HG03135 (cell line): ENCODE measurements around the gene PTPRE.
"Not testable (repeated sequence)": the region's sequence is repeated elsewhere in the genome, so short reads cannot be mapped to it uniquely, and the experiment has no call there.

ENCODE experiments used
- ATAC-seq: cut with Tn5 transposase; IDR thresholded peaks from one replicate; pipeline ENCODE4 v1.9.1; 2021; ENCODE audit warnings: mild to moderate bottlenecking, moderate library complexity; ENCODE audit not compliant: unreplicated experiment

Gene PTPRE

DNA sequence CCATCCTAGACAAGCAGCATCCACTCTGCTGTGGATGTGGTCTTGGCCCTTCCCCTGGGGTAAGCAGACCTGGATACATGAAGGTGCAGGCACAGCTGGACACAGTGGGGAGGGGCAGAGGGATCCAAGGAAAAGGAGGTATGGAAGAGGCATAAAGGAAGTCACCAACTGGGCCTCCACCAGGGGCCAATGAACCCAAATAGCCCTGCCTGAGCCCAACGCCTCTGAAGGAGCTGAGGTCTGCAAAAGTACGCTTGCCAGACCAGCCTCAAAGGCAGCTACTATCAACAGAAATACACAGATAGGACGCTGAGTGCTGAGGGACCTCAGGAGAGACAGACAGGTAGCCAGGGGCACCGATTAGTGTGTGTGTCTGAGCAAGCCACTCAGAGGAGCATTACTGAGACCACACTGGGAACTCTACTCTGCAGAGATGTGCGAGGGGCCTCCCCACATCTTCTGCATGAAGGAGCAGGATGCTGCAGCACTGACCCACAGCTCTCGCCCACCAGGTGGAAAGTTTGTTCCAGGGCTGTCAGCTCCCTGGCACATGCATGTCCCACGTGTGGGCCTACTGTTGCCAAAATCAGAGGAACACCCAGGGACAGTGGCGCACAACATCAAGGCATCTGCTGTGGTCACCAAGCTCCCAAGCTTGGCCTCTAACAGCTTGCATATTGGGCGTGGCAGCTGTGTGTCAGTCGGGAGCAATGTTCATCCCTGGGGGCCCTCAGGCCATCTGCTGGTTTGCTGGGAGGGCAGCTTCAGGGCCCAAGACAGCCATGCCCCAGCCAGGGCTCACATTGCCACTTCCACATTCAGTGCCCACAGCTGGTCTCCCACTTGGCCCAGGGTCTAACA lies 179.3 kb downstream of the PTPRE start:
- no peak for ATAC-seq

DNA sequence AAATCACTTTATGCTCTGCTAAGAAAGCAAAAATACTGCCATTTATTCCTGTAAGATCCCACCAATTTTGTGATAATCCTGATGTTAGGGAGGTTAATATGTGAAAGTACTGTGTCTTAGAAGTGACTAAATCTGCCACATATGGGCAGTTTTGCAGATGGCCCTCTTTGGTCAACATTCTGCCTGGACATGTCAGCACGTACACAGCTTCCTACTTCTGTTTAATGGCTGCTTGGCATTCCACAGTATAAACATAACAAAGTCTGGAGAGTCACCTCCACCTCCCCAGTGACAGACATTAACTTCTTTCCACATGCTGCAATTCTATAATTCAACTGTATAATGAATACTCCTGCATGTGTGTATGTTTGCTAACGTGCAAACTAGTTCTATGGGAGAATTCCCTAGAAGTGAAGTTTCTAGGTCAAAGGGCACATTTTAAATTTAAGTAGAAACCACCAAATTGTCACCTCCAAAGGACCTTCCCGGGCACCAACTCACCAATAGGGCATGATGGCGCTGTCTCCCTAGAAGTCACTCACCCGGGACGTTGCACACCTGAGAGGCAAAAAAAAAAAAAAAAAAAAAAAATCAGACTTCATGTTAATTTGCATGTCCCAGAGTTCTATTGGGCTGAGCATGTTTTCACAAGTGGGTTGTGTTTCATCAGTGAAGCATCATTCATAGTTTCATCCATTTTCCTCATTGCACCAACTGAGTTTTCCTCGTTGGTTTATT lies 180.4 kb downstream of the PTPRE start:
- no peak for ATAC-seq

DNA sequence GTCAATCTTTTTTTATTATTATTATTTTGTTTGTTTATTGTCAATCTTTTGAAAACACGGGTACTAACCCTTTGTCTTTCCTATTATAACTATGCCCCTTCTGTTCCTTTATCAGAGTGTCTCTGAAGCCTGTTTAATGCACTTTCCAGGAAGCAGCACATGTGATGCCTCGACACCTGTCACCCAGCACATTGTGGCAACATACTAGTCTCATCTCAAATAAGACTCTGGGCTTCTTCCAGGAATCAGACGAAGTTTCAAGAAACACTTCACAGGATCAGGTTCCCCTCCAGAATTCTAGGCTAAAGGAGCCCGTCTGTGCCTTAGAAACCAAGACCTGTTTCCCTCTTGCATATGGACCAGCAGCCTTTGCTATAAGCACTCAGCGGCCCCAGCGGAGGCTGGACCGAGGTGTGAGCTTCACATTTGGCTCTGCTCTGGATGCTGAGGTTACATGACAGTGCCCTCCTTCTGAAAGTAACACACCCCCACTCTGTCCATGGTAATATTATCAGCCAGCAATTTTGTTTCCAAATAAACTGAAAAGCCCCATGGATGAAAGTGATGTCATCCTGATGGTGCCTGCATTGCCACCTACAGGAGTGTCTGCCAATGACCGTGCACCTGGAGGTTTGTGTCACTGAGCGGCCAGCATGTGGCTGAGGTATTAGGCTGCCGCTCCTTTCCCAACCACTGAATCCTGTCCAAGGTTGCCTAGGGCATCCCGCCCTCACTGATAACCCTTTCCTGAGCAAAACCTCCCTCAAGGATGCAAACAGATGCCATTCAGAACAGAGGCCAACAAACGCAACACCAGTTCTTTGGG lies 181.2 kb downstream of the PTPRE start:
- ATAC-seq = no peak

DNA sequence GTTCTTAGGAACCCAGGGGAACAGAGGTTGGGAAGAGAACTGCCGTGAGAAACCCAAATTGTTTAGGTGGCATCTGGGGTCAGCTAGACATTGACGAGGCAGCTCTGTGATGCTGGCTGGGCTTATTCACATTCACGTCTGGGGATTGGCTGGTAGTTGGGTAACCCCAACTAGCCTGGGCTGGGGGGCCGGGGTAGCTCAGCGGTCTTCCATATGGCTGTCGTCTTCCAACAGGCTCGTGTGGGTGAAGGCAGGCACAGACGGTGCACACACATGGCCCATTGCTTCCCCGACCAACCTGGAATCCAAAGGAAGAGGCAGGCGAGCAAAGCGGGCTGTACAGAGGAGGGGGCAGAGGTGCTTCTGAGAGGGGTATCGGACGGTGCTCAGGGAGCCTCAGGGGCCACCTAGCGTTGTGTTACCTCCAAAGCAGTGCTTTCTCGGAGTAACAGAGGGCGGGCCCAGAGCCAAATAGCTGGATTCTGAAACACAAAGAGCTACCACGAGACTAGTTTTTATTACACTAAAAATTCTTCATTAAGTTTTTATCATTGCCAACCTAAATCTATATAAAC lies 184.8 kb downstream of the PTPRE start:
- ATAC-seq = no peak

DNA sequence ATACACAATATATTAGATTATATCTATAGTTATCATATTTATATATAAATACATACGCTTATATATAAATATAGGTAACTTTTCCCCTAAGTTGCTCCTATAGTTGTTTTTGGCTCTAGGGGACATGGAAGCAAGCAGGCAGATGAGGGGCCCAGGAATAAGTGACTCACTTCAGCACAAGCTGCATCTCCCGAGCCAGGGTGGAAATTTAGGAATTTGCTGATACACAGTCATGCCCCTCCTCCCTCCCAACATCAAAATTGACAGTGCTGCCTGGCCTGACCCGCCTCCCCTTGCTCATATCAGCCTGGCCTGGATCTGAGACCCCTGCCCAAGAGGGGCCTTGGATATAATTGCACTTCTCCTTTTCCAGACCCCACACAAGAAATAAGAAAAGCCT lies 185.6 kb downstream of the PTPRE start:
- no peak for ATAC-seq

DNA sequence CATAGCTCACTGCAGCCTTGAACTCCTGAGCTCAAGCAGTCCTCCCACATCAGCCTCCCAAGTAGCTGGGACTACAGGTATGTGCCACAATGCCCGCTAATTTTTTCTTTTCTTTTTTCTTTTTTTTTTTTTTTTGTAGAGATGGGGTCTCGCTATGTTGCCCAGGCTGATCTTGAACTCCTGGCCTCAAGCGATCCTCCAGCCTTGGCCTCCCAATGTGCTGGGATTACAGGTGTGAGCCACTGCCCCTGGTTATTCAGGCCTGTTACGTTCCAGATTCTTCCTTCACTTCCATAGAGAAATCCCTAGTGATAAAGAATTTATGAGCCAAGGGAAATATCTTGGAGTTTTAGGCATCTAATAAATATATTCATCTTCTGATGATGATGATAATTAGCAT lies 187.7 kb downstream of the PTPRE start:
- not testable (repeated sequence) for ATAC-seq

DNA sequence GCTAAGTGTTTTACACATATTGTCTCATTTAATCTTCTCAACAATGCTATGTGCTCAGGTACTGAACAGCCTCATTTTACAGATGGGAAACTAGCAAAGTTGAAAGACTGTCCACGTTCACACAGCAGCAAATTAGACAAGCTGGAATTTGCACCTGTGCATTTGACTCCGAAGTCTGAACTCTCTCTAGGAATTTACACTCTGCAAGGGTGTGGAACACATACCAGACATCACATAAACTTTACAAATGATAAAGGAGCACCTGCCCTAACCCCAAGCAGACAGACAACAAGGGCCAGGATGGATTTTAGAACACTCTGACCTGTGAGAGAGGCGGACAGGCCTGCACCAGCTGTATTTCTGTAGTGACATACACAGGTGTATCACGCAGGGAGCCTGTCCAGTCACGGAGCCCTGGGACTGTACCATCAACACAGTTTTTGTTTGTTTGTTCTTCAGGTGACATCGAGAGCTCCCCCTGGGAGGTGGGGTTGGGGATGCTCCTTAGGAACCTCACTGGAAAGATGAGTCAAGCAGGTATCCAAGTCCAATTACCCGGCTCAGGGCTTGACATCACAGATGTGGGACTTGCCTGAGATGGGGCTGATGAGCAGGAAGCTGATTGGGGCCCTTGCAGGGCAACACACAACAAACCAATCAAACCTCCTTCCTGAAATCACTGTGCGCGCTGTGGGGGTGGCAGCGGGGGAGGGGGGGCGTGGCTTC lies 188.3 kb downstream of the PTPRE start:
- no peak for ATAC-seq

DNA sequence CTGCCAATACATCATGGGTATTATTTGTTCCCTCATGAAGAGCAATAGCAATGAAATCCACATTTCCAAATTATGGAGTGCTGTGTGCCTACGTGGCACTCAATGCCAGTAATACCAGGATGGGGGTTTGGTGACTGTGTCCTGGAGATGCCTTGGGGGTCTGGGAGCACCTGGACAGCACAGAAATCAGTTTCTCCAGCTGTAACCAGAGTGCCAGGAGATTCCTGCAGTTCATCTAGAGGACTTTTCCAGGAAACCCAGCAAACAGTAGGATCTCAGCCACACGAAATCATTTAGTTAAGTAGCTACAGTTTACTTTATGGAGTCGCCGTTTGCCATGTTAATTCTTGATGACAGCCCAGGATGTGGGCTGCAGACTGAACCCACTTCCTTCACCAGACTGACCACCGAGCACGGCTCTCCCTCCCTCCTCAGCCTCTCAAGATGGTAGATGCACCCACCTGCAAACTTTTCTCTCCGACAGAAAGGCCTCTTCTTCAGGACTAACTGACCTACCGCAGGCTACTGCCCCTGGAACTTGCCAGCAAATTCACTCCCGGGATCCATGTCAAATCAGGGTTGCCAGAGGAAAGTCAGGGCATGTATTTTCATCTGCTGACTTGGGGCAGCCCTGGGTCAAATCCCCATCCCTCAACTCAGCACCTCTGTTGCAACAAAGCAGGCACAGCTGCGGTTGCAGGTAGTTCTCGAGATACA lies 189.0 kb downstream of the PTPRE start:
- no peak for ATAC-seq

DNA sequence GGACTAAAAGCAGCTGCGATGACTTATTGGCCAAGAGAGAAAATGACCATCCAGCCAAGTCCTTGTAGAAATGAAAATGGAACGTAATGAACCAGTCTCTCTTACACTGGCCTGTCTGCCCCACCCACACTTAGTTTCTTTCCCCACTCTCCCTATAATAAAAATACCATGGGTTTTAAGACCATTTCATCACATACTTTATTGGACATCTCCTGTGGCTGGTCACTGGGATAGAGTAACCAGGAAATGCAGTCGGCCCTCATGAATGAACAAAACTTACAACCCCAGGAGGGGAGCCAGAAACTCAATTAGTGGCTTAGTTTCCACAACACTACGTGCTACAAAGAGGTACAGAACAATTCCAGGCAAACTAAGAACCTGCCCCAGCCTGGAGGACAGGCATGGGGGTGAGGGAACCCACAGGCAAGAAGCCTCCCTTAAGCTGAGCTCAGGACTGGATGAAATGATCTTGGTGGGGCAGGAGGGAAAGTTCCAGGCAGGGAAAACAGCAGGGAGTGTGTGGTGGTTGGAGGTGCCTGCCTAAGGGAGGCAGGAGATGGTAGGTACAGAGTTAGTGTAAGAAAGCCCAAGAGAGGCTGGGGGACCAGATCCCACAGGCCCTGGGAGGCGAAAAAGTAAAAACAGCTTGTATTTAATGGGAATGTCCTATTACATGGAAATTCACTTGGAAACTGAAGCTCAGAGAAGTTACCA lies 189.7 kb downstream of the PTPRE start:
- no peak for ATAC-seq

DNA sequence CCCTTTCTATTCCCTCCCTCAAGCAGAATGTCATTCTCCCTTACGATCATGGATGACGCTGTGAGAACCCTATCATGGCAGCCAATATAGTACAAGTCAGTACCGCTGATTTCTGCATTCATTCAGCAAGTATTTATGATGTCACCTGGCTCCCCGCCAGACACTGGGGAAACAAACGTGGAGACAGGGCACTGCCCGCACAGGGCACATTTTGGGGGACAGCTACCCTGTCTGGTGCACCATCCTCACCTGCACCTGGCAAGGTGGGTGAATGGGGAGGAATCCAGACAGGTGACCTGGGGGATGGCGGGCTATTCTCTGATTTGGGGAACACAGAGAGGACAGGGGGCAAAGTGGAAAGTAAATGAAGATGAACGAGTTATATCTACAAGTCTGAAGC lies 190.9 kb downstream of the PTPRE start:
- no peak for ATAC-seq

DNA sequence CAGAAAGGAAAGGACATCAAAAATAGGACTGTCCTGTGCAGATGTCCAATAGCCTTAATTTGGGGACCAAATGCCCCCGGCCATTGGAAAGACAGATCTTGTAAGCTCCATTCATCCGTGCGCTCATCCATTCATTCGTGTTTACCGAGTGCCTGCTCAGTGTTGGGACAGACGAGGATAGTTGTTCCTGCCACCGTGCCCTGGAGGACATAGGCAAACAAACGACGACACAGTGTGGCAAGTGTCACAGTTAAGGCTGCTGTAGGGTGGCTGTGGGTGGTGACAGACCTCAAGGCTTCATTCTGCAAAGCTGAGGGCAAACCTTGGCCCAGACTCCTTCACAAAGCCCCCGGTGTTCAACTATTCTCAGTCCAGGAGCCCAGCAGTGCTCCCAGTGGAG lies 191.7 kb downstream of the PTPRE start:
- ATAC-seq = no peak

DNA sequence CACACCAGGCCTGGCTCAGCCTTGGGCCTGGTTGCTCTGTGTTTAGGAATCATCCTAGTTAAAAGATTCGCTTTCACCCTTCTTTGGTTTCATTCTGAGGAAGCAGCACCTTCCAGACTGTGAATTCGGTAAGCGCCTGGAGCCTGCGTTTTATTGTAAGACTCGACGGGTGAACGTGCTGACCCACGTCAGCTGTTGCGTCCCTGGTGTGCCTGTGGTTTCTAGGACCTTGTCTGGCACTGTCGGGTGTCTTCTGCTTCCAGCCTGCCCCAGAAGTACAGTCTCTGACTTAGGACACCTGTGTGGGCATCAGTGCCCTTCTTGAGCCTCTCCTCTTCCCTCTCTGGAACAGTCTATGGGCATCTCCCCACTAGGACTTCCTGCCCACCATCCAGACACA lies 193.0 kb downstream of the PTPRE start:
- no peak for ATAC-seq

DNA sequence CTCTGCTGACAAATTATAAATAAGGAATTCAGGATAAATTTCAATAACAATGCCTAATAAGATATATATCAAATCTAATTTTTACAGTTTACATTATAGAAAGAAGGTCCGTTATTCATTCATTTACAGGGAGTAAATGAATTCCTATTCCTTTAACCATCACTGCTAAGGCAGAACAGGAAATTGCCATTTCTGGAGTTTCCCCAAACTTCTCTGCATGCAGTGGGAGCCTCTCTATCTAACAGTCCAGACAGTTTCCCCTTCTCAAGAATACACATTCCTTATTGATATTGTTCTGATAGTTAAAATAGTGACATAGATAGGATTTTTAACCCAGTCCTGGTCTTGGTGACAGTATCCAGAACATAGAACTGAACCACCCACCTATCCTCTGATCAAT lies 195.0 kb downstream of the PTPRE start:
- no peak for ATAC-seq

DNA sequence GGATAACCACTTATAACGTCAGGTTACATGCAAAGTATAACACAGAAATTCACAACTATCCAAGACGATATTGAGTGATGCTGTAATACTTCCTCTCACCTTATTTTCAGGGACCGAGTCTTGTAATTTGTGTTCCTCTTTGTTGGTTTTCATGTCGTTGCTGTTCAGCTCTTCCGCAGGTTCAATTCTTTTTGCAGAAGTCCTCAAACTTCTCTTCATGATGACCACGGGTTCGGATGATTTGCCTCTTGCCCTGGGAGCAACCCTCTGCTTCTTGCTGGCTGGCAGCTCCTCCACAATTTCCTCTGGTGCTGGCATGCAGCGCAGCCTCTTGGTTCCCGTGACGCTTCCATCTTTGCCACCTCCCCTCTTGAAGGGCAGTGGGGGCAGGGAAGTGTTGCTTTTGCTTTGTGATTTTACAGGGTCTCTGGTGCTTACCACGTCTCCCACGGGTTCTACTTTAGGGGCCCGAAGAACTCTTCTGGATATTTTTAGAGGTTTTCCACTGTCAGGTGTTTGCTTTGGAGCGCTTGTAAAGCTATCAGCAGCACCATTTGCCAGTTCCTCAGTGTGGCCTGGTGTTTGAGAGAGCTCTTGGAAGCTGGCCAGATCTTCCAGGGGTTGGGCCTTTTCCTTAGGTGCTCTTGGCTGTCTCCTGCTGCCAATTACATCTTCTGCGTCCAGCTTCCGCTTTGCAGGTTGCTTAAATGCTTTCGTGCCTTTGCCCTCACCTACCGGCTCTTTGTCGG lies 195.8 kb downstream of the PTPRE start:
- no peak for ATAC-seq

DNA sequence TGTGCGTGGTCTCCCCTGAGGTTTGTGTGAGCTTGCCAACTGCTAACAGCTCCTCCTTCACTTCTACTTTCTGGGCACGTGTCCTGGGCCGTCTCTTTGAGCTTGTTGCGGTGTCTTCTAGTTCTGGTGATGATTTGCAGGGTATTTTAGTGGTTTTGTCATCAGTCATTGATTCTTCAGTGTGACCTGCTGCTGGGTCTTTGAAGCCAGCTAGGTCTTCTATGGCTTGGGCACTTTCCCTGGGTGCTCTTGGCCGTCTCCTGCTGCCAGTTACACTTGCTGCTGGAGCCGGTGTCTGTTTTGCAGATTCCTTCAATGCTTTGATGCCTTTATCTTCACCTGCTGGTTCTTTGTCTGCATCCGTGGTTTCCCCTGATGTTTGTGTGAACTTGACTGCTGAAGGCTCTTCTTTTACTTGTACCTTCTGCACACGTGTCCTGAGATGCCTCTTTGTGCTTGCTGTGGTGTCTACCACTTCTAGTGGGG lies 196.4 kb downstream of the PTPRE start:
- ATAC-seq = no peak

DNA sequence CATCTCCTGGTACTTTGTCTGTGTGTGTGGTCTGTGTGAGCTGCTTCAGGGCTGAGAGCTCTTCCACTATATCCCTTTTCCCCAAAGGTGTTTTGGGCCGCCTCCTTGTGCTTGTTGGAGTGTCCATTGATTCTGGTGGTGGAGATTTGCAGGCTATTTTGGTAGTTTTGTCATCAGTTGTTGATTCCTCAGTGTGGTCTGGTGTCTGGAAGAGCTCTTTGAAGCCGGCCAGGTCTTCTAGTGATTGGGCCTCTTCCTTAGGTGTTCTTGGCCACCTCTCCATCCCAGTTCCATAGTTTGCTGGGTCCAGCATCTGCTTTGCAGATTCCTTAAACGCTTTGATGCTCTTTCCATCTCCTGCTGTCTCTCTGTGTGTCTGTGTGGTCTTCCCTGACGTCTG lies 198.5 kb downstream of the PTPRE start:
- ATAC-seq = no peak

DNA sequence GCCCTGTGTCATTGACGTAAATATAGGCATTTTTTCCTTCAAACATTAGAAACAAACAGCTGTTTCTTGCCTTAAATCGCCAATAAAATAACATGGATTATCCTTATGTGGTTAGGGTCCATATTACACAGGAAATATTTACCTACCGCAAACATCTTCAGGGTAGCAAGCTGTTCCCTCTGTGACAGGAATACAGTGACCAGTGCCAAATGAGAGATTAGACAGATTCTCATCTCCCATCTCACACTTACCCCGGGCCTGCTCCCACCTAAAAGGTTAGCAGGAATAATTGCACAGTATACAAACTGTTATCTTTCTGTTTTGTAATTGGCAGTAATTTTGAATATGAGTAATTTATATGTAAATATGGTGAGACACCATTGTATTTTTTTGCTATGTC lies 202.8 kb downstream of the PTPRE start:
- ATAC-seq = no peak

DNA sequence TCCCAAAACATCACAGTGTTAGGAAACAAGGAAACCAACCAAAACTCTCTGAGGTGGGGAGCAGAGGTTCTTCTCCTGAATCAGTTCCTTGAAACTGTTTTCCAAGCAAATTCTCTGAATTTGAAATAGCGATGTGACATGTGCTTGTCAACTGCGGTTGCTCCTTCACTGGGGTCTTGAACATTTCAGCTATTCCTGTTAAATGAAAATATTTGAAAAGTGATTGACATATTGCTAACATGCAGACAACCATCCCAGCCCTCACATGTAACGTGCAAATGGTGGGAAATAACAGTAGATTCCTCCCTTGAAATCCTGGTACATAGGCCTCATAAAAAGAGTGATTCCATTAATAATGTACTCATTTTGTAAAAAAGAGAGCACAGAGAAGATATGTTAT lies 203.4 kb downstream of the PTPRE start:
- no peak for ATAC-seq
